A549 treated with dexamethasone at 1 μM for 4 hours (cell line): ENCODE results near the gene PREB. TPM values are rescaled to one million over a fixed set of nuclear protein-coding genes. Genes with fewer than 3 reads are reported as not detected.

Source experiments
- total RNA-seq: library from RNA; stranded (reverse); fragments of 200-300 nt; extraction: Qiagen RNA extraction; gene quantifications from 5 replicates; pipeline ENCODE4 v1.2.3, GENCODE V29; 2022

PREB gene, protein sequence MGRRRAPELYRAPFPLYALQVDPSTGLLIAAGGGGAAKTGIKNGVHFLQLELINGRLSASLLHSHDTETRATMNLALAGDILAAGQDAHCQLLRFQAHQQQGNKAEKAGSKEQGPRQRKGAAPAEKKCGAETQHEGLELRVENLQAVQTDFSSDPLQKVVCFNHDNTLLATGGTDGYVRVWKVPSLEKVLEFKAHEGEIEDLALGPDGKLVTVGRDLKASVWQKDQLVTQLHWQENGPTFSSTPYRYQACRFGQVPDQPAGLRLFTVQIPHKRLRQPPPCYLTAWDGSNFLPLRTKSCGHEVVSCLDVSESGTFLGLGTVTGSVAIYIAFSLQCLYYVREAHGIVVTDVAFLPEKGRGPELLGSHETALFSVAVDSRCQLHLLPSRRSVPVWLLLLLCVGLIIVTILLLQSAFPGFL
- total RNA-seq: 41.9 to 59.1 TPM (median 55.6 TPM) in 5 replicates

DNA sequence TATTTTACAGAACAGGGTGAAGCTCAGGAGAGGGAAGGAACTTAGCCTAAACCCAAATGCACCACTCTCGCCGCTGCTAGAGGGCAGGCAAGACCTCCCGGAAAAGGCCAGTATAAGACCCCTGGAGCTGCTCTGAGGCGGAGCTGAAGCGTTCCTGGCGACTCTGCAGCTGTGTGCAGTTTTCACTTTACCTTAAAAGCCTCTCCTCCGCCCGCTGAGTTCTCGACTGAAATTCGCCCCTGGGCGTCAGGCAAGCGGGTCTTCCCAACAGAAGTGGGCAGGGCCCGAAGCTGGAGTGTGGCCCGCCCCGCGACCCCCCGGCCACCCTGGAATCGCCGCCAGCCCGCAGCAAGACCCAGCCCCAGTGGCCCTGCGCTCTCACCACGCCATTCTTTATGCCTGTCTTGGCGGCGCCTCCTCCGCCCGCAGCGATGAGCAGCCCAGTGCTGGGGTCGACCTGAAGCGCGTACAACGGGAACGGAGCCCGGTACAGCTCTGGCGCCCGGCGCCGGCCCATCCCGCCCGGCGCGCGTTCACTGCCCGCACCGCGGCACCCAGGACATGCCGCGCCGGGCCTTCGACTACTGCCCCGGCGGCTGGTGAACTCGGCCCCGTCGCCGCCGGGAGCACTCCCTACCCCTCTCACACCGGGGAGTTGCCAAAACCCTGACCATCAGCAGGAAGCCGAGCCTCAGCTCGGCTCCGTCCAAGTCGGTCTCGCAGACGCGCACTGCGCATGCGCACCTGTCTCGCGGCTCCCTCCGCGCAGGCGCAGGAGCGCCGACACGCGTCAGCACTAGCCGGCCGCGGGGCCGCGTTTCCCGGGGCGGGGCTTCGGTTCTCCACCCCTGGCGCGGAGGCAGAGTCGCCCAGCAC, at the start of gene PREB:
TSS of gene PREB (minus strand) at position 732 of the 876 bp plus-strand sequence. CDS start at position 517, 215 bp downstream.

DNA sequence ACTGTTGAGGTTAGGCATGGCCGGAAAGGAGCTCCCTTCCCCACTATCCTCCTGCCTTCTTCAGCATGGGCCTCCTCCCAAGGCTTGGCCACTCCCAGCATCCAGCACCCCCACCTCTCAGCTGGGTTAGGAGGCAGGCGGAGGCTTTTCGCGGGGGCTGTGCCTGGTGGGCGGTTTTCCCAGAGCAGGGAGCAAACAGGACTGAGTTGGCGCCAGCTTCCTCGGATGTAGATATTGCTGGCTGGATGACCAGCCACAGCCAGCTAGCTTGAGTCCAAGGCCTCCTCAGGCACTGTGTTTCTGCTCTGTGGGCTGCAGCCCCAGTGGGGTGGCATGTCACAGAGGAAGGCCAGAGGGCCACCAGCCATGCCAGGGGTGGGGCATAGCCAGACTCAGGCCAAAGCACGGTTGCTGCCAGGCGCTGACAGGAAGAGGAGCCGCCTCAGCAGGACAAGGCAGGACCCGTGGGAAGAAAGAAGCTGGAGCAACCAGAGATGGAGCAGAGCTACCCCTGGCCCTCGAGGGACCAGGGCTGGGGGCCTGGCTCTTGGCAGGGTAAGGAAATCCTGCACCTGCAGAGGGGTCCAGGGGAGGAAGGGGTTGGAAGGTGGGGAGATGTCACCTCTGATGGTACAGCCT, 14.5 kb upstream of the PREB start, which contains the start of gene TCF23:
TSS of gene TCF23 (plus strand) at position 204 of the 639 bp plus-strand sequence. CDS start at position 334, 130 bp downstream.

DNA sequence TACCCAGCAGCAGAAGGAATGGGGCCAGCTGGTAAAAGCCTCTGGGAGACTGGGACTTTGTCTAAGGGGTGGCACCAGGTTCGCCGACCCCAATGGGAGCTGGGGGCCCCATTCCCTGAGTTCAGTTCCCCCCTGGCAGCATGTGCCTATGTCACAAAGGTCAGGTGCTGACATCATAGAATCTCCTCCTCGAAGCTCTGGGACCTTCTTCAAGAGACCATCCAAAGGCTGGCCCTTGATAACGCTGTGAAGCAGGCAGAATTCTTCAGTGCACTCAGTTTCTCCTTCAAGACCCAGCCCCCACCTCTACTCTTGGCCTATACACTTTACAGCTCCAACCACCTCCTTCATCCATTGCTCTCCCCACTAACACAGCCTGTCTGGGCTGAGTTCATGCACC, 4.9 kb upstream of the PREB start, which contains the start of gene PRR30:
TSS of gene PRR30 (minus strand) at position 101 of the 400 bp plus-strand sequence. CDS start 1,081 bp downstream, outside the sequence.

DNA sequence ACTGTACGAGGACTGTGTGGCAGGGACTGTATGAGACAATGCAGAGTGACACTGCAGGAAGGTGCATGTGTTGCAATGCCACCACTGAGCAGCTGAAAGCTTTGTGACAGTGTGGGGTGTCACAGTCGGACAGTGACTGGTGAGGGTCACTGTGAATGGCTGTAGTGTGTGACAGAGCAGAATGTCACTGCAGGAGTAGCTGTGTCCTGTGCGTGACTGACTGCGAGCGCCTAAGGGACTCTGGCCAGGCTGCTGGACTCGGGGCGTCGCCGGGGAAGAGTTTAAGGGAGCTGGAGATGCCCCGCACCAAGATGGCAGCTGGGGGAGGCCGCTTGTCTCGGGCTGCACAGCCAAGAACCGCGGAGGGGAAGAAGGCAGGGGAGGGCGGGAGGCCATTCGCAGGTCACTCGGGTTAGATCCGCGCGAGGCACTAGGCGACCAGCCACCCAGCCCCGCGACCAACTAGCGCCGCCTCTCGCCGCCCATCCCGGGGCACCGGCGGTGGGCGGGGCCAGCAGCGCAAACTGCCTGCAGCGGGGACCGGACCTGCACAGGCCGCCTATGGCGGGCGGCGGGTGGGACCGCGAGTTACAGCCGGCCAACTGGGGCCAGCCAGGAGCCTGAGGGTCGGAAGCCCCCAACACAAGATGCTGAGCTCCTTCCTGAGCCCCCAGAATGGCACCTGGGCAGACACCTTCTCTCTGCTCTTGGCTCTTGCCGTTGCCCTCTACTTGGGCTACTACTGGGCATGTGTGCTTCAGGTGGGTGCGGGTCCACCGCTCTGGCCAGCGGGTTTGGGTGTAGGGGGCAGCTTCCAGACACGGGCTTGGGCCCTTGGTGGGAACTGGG, 10.9 kb downstream of the PREB start, which contains the start of gene ABHD1:
TSS of gene ABHD1 (plus strand) at position 514 of the 849 bp plus-strand sequence. CDS start at position 648, 134 bp downstream.

DNA sequence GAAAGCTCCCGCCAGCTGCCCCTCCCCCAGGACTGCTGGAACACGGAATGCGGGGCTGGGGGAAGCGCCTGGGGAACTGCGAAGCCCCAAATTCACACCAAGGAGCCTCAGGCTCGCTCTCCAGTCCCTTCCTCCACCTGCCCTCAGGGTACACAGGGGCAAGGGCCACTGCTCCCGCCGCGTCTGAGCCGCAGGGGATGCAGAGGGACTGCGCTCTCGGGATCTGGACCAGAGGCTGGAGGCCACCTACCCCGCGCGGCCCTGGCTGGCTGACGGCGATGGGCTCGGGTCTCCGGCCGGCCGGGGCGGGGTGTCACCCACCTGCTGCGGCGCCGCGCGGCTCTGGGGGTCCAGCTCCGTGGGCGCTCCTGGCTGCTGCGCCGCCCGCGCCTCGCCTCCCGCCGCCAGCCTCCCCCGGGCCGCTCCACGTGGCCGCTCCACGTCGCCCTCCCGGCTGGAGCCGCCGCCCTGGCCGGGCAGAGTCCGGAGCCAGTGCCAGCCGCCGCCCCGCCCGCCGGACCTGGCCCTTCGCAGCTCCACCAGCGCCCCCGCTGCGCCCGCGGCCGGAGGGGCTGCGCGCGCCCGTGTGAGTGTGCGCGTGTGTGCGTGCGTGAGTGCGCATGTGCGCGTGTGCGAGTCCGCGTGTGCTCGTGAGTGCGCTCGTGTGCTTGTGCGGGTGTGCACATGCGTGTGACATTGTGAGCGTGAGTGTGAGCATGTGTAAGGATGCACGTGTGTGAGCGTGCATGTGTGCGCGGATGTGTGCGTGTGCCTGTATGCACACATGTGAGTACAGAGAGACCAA, 15.7 kb downstream of the PREB start, which contains the start of gene CGREF1:
TSS of gene CGREF1 (minus strand) at position 604 of the 805 bp plus-strand sequence. CDS start 14,762 bp downstream, outside the sequence.

DNA sequence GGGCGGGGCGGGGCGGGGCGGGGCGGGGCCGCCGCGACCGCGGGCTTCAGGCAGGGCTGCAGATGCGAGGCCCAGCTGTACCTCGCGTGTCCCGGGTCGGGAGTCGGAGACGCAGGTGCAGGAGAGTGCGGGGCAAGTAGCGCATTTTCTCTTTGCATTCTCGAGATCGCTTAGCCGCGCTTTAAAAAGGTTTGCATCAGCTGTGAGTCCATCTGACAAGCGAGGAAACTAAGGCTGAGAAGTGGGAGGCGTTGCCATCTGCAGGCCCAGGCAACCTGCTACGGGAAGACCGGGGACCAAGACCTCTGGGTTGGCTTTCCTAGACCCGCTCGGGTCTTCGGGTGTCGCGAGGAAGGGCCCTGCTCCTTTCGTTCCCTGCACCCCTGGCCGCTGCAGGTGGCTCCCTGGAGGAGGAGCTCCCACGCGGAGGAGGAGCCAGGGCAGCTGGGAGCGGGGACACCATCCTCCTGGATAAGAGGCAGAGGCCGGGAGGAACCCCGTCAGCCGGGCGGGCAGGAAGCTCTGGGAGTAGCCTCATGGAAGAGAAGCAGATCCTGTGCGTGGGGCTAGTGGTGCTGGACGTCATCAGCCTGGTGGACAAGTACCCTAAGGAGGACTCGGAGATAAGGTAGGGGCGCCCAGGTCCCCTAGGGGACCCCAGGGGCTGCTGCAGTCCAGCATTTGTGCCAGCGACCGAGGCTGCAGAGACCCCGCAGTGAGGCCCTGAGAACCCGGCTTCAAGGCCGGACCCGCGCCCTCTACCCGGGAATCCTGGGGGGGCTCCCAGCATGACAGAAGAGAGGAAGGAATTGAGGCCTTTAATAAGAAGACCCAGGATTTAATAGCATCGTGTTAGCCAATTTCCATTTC, 47.5 kb downstream of the PREB start, which contains the start of gene KHK:
TSS of gene KHK (plus strand) at position 49 of the 870 bp plus-strand sequence. CDS start at position 537, 488 bp downstream.

Other genes with a start within 250 kb of the PREB start
- gene MAPRE3, start 164.0 kb downstream of the PREB start, total RNA-seq: 8.5 to 11.4 TPM (median 9.9 TPM) in 5 replicates
- gene TMEM214, start 101.7 kb downstream of the PREB start, total RNA-seq: 47.0 to 70.0 TPM (median 69.4 TPM) in 5 replicates
- 28.5 to 34.9 TPM (median 34.4 TPM) in 5 replicates for gene AGBL5, start 83.0 kb downstream of the PREB start, total RNA-seq
- gene OST4, start 63.0 kb downstream of the PREB start, total RNA-seq: 529 to 708 TPM (median 553 TPM) in 5 replicates
- 0.32 to 0.57 TPM (median 0.43 TPM) in 5 replicates for gene EMILIN1, start 56.0 kb downstream of the PREB start, total RNA-seq
- 7.6 to 9.1 TPM (median 8.3 TPM) in 5 replicates for gene KHK, start 47.9 kb downstream of the PREB start, total RNA-seq
- gene CGREF1, start 15.5 kb downstream of the PREB start, total RNA-seq: 7.2 to 8.1 TPM (median 7.8 TPM) in 5 replicates
- 0.50 to 1.8 TPM (median 1.5 TPM) in 5 replicates for gene ABHD1, start 10.8 kb downstream of the PREB start, total RNA-seq
- gene PRR30, start 4.8 kb upstream of the PREB start, total RNA-seq: not detected in 5 replicates
- gene TCF23, start 14.4 kb upstream of the PREB start, total RNA-seq: not detected in 5 replicates
- 203 to 224 TPM (median 205 TPM) in 5 replicates for gene ATRAID, start 77.4 kb upstream of the PREB start, total RNA-seq
- gene SLC5A6, start 77.6 kb upstream of the PREB start, total RNA-seq: 63.3 to 67.2 TPM (median 66.7 TPM) in 5 replicates
- 46.1 to 66.1 TPM (median 64.5 TPM) in 5 replicates for gene CAD, start 82.7 kb upstream of the PREB start, total RNA-seq
- 1.8 to 3.4 TPM (median 3.3 TPM) in 5 replicates for gene SLC30A3, start 128.4 kb upstream of the PREB start, total RNA-seq
- not detected in 5 replicates for gene DNAJC5G, start 140.8 kb upstream of the PREB start, total RNA-seq
- 0.67 to 1.2 TPM (median 0.81 TPM) in 5 replicates for gene TRIM54, start 147.8 kb upstream of the PREB start, total RNA-seq
- gene UCN, start 173.8 kb upstream of the PREB start, total RNA-seq: 0.63 to 2.5 TPM (median 1.7 TPM) in 5 replicates
- 76.2 to 97.2 TPM (median 87.4 TPM) in 5 replicates for gene MPV17, start 188.5 kb upstream of the PREB start, total RNA-seq
- gene GTF3C2, start 222.1 kb upstream of the PREB start, total RNA-seq: 57.2 to 68.7 TPM (median 63.7 TPM) in 5 replicates
- gene EIF2B4, start 235.7 kb upstream of the PREB start, total RNA-seq: 51.5 to 60.8 TPM (median 57.1 TPM) in 5 replicates
- gene SNX17, start 236.0 kb upstream of the PREB start, total RNA-seq: 124 to 133 TPM (median 128 TPM) in 5 replicates
- gene ZNF513, start 246.1 kb upstream of the PREB start, total RNA-seq: 11.5 to 15.4 TPM (median 13.4 TPM) in 5 replicates